EH (cell line): ENCODE data around the gene HNRNPF.

Source experiments
- DNase-seq: peaks from one replicate; pipeline ENCODE4 v3.0.0-alpha.2; 2015; ENCODE audit warnings: low read depth

Gene HNRNPF

DNA sequence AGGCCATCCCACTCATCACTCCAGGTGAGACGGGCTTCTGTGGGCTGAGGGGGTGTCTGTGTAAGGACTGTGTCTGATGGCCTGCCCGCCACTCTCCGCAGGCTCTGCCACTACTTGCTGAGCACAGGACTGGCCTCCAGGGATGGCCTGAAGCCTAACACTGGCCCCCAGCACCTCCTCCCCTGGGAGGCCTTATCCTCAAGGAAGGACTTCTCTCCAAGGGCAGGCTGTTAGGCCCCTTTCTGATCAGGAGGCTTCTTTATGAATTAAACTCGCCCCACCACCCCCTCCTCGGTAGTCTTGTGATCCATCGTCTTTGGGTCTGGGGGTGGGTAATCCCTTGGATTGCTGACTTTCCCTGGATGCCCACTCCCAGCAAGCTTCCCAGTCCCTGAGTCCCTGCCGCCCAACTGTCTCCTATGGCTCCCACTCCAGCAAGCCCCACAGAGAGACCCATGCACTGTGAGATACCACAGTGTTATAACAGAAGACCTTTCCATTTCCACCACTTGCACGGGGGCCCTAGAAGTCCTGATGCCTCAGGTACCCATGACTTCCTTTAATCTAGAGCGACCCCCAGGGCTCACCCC is 32.8 kb downstream of the HNRNPF start:
- no peak for DNase-seq

- DNase-seq, result no peak
These were observed 33.5 kb downstream of the HNRNPF start for GRCh38 chr10:43375401-43376020.

DNA sequence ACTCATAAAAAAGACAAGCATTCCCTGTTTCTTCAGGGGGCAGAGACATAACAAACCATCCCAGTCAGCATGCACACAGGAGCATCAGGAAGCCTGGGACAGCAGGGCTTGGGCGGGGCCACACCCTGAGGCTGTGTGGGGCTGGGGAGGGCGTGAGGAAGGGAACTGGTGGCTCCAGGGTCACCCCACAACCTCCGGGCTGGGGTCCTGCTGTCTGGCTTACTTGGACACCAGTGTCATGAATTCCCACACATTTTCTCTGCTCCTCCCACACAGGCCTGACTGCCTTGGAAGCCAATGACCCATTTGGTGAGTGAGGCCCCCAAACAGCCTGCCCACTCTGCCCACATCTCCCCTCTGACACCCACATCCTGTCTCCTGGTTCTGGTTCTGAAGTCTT is 34.8 kb downstream of the HNRNPF start:
- DNase-seq, result no peak

DNA sequence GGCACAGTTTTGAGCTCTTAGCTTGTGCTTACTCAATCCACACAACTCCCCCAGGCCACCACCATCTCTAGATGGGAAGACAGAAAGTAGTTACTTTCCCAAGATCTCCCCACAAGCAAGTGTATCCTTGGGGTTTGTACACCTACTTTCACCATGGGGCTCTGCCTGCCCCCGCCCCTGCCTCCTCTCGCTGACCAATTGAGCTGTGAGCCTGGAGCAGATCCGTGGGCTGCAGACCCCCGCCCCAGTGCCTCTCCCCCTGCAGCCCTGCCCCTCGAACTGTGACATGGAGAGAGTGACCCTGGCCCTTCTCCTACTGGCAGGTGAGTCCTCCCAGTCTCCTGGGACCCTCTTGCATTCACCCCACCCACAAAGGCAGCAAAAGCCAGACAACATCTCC is 35.5 kb downstream of the HNRNPF start:
- DNase-seq, result no peak

- DNase-seq, result no peak
These were observed 36.1 kb downstream of the HNRNPF start for GRCh38 chr10:43372765-43373361.

GRCh38 chr10:43371418-43371817 is 37.6 kb downstream of the HNRNPF start, which contains the start of gene FXYD4:
FXYD4 (plus strand) TSS chr10:43371636; CDS start chr10:43373747, 2,111 bp downstream.
- no peak for DNase-seq

GRCh38 chr10:43370671-43371215 is 38.2 kb downstream of the HNRNPF start:
- no peak for DNase-seq

- DNase-seq, result no peak
These were observed 39.1 kb downstream of the HNRNPF start for GRCh38 chr10:43369921-43370320.

GRCh38 chr10:43365001-43365400 is 44.0 kb downstream of the HNRNPF start:
- DNase-seq, result no peak

- DNase-seq, result peak; percentile 87
These were observed 46.7 kb downstream of the HNRNPF start for GRCh38 chr10:43362191-43362839.

DNA sequence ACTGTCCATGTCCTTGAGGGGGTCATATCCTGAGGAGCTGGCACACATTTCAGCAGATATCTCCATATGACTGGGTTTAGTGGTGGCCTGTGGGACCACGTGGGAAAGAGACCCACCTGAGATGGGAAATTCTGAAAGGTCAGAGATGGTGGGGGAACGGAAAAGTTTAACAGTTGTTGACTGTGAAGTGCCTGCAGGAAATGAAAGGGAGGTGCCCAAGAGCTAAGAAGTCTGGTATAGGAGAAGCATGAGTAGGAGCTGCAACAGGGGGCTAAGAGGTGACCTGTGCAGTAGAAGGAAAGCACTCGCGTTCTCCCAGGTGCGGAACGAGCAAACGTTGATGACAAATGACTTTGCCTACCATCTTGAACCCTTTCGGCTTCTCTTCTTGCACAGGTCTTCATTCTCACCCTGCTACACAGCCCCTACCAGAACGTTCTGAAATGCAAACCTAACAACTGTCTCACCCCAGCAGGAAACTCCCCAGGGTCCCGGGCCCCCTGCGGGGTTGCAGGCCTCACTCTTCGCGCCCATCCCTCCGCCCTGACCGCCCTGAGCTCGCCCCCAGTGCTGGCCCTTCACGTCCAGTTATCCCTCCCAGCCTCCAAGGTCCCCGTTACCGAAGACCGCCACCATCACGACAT is 47.3 kb downstream of the HNRNPF start:
- DNase-seq, result no peak

DNA sequence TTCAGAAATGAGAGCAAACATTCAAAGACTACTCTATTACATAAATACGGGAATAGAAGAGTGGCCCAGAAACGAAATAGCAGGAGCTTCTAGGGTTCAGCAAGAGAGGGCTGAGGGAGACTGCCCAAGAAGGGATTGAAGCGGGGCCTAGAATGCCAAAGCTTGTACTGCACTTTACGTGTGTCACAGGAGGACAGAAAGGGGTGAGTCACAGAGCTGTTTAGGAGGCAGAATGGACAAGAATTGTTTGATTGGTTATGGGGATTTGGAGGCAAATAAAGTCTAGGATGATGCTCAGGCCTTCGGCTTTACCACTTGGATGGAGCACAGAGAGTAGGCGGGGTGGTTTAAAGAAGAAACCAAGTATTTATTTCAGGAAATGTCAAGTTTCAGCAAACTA is 48.9 kb downstream of the HNRNPF start:
- no peak for DNase-seq

DNA sequence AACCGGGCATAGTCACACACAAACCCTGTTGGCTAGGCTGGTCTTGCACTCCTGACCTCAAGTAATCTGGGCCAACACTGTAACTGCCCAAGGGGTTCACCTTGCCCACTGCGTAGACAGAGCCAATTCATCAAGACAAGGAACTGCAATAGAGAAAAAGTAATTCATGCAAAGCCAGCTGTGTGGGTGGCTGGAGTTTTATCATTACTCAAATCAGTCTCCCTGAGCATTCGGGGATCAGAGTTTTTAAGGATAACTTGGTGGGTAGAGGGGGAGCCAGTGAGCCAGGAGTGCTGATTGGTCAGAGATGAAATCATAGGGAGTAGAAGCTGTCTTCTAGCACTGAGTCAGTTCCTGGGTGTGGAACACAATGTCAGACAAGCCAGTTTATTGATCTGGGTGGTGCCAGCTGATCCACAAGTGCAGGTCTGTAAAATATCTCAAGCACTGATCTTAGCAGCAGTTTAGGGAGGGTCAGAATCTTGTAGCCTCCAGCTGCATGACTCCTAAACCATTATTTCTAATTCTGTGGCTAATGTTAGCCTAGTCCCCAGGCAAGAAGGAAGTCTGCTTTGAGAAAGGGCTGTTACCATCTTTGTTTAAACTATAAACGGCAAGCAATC is 53.1 kb downstream of the HNRNPF start:
- peak; percentile 52 for DNase-seq

DNA sequence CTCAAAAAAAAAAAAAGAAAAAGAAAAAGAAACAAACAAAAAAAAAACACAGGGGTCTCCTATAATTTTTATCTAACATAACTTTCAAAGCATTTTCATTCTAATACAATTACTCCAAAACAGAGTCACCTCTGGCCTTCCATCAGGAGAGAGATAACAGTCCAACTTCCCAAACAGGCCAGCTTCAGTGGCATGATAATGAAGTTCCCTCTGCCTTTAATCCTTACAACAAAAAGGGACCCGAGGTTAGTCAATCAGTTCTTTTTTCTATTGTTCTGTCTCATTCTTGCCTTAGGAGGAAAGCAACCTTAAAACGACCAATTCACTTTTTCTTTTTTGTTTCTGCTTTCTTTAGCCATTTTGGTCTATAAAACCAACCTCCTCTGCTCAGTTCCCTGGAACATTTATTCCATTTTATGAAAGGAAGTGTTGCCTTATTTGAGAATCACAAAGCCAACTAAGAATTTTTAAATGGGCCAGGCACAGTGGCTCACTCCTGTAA is 54.1 kb downstream of the HNRNPF start:
- DNase-seq, result no peak

GRCh38 chr10:43354330-43354635 is 54.7 kb downstream of the HNRNPF start:
- DNase-seq, result no peak

DNA sequence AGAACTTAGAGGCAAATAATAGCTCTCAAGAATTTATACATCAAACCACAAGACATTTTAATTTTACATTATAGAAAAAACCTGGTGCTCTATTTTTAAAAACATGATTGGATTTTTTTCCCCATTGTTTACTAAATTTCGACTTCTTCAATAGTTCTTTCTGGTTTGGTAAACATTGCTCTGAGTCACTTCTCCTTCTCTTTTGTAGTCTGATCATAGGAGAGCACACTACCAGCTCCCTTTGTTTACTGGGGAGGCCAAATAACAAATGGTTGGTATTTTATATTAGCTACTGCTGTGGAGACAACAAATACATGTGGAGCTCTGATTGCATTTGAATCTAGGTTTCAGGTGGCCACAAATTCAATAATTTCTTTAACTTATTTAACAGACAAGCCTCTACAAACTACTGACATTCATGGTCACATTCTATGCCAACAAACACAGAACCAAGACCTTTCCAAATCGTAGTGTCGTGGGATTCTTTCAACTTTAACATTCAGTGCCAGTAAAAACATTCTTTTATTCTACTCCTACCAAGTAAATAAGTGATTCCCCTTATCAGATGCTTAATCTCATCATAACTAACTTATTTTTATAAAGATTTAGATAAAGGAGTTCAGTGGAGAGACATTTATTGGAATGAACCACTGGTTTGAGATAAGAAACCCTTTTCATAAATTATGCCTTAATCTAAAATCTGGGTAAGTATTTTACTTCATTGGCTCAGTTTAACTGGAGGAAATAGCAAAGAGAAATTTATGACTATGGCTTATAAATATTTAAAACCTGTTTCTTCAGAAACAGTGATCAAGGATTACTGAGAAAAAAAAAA is 55.3 kb downstream of the HNRNPF start:
- DNase-seq, result peak; percentile 18

DNA sequence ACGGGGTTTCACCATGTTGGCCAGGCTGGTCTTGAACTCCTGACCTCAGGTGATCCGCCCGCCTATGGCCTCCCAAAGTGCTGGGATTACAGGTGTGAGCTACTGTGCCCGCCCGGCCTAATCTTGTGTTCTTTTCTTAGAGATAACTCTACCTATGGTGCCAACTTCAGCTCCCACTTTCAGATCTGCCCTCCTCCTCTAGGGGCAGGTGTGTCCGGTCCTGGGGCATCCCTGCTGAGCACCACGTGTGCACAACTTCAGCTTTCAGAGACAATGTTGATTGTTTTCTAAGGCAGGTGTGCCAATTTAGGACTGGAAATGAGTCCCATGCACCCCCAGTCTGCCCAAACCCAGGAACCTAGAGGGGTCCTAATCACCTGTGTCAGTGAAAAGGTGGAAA is 56.0 kb downstream of the HNRNPF start:
- DNase-seq, result no peak

DNA sequence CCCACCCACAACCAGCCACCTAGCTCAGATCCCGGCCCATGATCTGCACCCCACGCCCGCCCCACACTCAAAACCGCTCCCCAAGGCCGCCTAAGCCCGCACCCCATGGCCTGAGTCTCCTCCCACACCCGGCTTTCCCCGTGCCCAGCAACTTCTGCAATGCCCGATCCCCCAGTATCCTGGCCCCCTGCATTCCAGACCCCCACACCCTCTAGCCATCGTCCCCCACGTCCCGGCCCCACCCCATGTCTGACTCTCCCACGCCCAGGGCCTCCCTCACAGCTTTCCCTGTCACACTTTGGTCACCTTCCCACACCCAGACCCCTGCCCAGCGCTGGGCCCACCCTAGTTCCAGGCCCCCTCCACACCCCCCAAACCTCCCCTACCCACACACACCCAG is 57.7 kb downstream of the HNRNPF start:
- no peak for DNase-seq

DNA sequence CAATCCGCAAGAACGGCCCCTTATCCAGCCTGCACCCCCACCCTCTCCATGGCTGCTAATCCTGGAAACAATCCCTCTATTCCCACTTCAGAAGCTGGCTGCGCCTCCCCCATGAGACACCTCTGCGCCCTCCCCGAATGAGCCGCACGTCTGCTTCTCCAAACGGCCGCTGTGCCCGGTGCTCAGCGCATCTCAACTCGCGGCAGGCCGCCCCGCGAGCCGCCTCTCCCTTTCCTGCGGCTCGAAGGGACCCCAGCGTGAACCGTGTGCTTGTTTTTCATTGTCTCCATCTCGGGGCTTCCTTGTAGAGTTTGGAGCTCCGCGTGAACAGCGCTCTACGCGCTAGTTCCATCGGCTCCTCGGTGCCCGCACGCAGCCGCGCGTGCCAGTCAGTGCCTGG is 58.3 kb downstream of the HNRNPF start:
- DNase-seq, result no peak

DNA sequence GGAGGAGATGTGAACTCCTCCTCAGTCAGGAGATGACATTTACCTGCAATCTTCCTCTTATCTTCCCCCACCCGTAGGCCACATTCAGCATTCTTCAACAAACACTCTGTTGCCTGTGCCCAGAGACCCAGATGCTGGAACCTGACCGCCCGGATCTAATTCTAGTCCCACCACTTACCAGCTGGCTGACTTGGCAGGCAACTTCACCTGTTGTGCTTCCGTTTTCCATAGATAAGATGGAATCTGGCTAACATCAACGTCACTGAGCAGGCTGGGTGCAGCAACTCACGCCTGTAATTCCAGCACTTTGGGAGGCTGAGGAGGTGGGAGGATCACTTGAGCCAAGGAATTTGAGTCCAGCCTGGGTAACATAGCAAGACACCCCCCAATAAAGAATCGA is 58.8 kb downstream of the HNRNPF start:
- DNase-seq, result no peak
